H1 (cell line): ENCODE measurements around the gene COL5A1. TPM values are rescaled to one million over a fixed set of nuclear protein-coding genes. Genes with fewer than 3 reads are reported as not detected.

Experiments used
- CTCF ChIA-PET: fragments of 300-600 bp; sonication (Branson Sonifier 250); formaldehyde crosslinking; loops from one replicate; lab custom pipeline; 2021; ENCODE audit not compliant: partially characterized antibody; lab: Charles Lee
- POLR2A ChIA-PET: fragments of 300-600 bp; sonication (Branson Sonifier 250); formaldehyde crosslinking; loops from one replicate; lab custom pipeline; 2021; ENCODE audit warnings: inconsistent platforms; ENCODE audit not compliant: partially characterized antibody; lab: Charles Lee
- DNase-seq, 2 experiments: peaks; one replicate each; pipeline versions ENCODE4 v3.0.0 to v3.0.0-alpha.2; 2010 to 2022; ENCODE audit warnings: low spot score in 2 of 2, low read depth in 1 of 2, mixed read lengths in 1 of 2
- FAIRE-seq: peaks from 2 replicates; lab custom pipeline; 2011; peaks lifted over from hg19 to GRCh38; lab: Jason Lieb, UNC
- H2AFZ ChIP-seq: 2 replicates; pipeline ENCODE4 v1.8.1; 2012; ENCODE audit warnings: low read length, inconsistent platforms
- H2AK5ac ChIP-seq: 2 replicates; pipeline ENCODE4 v1.6.1; 2013; ENCODE audit warnings: low read depth, low read length
- H2BK120ac ChIP-seq: replicated peaks from 2 replicates; pipeline ENCODE3; 2013; ENCODE audit warnings: low read depth, low read length, inconsistent platforms
- H2BK12ac ChIP-seq: 2 replicates; pipeline ENCODE4 v1.6.1; 2013; ENCODE audit warnings: low read depth, low read length
- H2BK15ac ChIP-seq: 2 replicates; pipeline ENCODE4 v1.6.1; 2013; ENCODE audit warnings: low read length
- H2BK20ac ChIP-seq: 2 replicates; pipeline ENCODE4 v1.6.1; 2013; ENCODE audit warnings: low read length
- H2BK5ac ChIP-seq: 2 replicates; pipeline ENCODE4 v1.6.1; 2013; ENCODE audit warnings: low read depth, low read length
- H3K14ac ChIP-seq: 2 replicates; pipeline ENCODE4 v1.6.1; 2013; ENCODE audit warnings: inconsistent platforms; ENCODE audit not compliant: insufficient read length
- H3K18ac ChIP-seq: 2 replicates; pipeline ENCODE4 v1.6.1; 2013; ENCODE audit warnings: low read length; ENCODE audit errors: extremely low read depth
- H3K23ac ChIP-seq: 2 replicates; pipeline ENCODE4 v1.6.1; 2013; ENCODE audit warnings: inconsistent platforms; ENCODE audit not compliant: insufficient read length
- H3K23me2 ChIP-seq: 2 replicates; pipeline ENCODE4 v1.6.1; 2013; ENCODE audit warnings: low read depth, low read length
- H3K27ac ChIP-seq: 2 replicates; pipeline ENCODE4 v1.6.1; 2011; ENCODE audit warnings: low read depth, low read length, inconsistent platforms
- H3K27me3 ChIP-seq, 4 experiments: replicated peaks in 1 of 4; 1 replicate in 1 of 4; 2 replicates in 3 of 4; pipeline versions ENCODE4 v1.6.1 to v1.8.1; 2011 to 2013; ENCODE audit warnings: low read length in 3 of 4, mild to moderate bottlenecking in 3 of 4, inconsistent platforms in 2 of 4, mixed read lengths in 2 of 4, moderate library complexity in 1 of 4; ENCODE audit not compliant: control insufficient read depth in 3 of 4, insufficient read depth in 3 of 4; ENCODE audit errors: extremely low read depth in 1 of 4
- H3K36me3 ChIP-seq, 4 experiments: 2 replicates each; pipeline versions ENCODE4 v1.6.1 to v1.8.1; 2011 to 2013; ENCODE audit warnings: mild to moderate bottlenecking in 4 of 4, low read length in 3 of 4, moderate library complexity in 2 of 4, control low read depth in 1 of 4, inconsistent platforms in 1 of 4; ENCODE audit not compliant: insufficient read depth in 4 of 4, control insufficient read depth in 2 of 4
- H3K4ac ChIP-seq: replicated peaks from 2 replicates; pipeline ENCODE3; 2013; ENCODE audit warnings: low read length, low read depth, mixed read lengths, inconsistent platforms; ENCODE audit not compliant: insufficient read length
- H3K4me1 ChIP-seq, 4 experiments: replicated peaks in 1 of 4; 1 replicate in 1 of 4; 2 replicates in 3 of 4; pipeline versions ENCODE4 v1.6.1 to v1.8.1; 2011 to 2013; ENCODE audit warnings: low read length in 3 of 4, inconsistent platforms in 2 of 4, mixed read lengths in 1 of 4; ENCODE audit not compliant: insufficient read depth in 4 of 4, control insufficient read depth in 3 of 4
- H3K4me2 ChIP-seq, 2 experiments: 2 replicates each; pipeline versions ENCODE4 v1.6.1 to v1.8.1; 2011 to 2013; ENCODE audit warnings: low read depth in 2 of 2, low read length in 2 of 2, control low read depth in 1 of 2, inconsistent platforms in 1 of 2, mild to moderate bottlenecking in 1 of 2; ENCODE audit not compliant: insufficient read depth in 1 of 2
- H3K4me3 ChIP-seq, 4 experiments: fragments of 200-600, 300-600 bp in 1 of 4; sonication (generic), shearing (Covaris generic), sonication (Bioruptor Twin) in 1 of 4; 2 replicates each; pipeline versions ENCODE4 v1.5.1 to v1.8.1; 2011 to 2016; ENCODE audit warnings: low read length in 4 of 4, low read depth in 3 of 4, control low read depth in 2 of 4, inconsistent platforms in 2 of 4, mild to moderate bottlenecking in 2 of 4, mixed read lengths in 1 of 4, moderate library complexity in 1 of 4; ENCODE audit not compliant: insufficient read depth in 2 of 4; ENCODE audit errors: extremely low read depth in 1 of 4
- H3K56ac ChIP-seq: replicated peaks from 2 replicates; pipeline ENCODE3; 2013; ENCODE audit warnings: low read depth, mild to moderate bottlenecking, mixed read lengths, low read length, inconsistent platforms; ENCODE audit not compliant: insufficient read length
- H3K79me1 ChIP-seq: 2 replicates; pipeline ENCODE4 v1.6.1; 2013; ENCODE audit warnings: low read depth, low read length, control low read depth
- H3K79me2 ChIP-seq, 2 experiments: 2 replicates each; pipeline versions ENCODE4 v1.6.1 to v1.8.1; 2012 to 2013; ENCODE audit warnings: low read length in 2 of 2, mild to moderate bottlenecking in 2 of 2, inconsistent platforms in 1 of 2; ENCODE audit not compliant: insufficient read depth in 2 of 2, control insufficient read depth in 1 of 2
- H3K9ac ChIP-seq, 4 experiments: replicated peaks in 1 of 4; 1 replicate in 1 of 4; 2 replicates in 3 of 4; pipeline versions ENCODE4 v1.6.1 to v1.8.1; 2011 to 2013; ENCODE audit warnings: low read depth in 3 of 4, low read length in 3 of 4, control low read depth in 2 of 4, mild to moderate bottlenecking in 2 of 4, moderate library complexity in 2 of 4, inconsistent platforms in 1 of 4; ENCODE audit errors: extremely low read depth in 1 of 4
- H3K9me3 ChIP-seq, 2 experiments: 2 replicates each; pipeline versions ENCODE4 v1.6.1 to v1.8.1; 2012 to 2013; ENCODE audit warnings: mild to moderate bottlenecking in 2 of 2, moderate library complexity in 2 of 2, control low read depth in 1 of 2, inconsistent platforms in 1 of 2, low read depth in 1 of 2, low read length in 1 of 2, mixed read lengths in 1 of 2; ENCODE audit not compliant: insufficient read depth in 2 of 2
- H4K20me1 ChIP-seq, 2 experiments: replicated peaks in 1 of 2; 2 replicates each; pipeline versions ENCODE3 to v1.8.1; 2011 to 2013; ENCODE audit warnings: inconsistent platforms in 2 of 2, low read length in 2 of 2, mild to moderate bottlenecking in 1 of 2; ENCODE audit not compliant: insufficient read depth in 2 of 2, control insufficient read depth in 1 of 2
- H4K5ac ChIP-seq: 2 replicates; pipeline ENCODE4 v1.6.1; 2013; ENCODE audit warnings: low read length, low read depth, mixed read lengths, inconsistent platforms; ENCODE audit not compliant: insufficient read length
- H4K8ac ChIP-seq: 2 replicates; pipeline ENCODE4 v1.8.0; 2013; ENCODE audit warnings: mild to moderate bottlenecking, moderate library complexity, low read length, inconsistent platforms; ENCODE audit not compliant: insufficient read depth; ENCODE audit errors: extremely low read depth
- H4K91ac ChIP-seq: replicated peaks from 2 replicates; pipeline ENCODE3; 2013; ENCODE audit warnings: low read length, mixed read lengths, inconsistent platforms; ENCODE audit not compliant: insufficient read length
- KDM4A ChIP-seq: IDR thresholded peaks from one replicate; pipeline ENCODE4 v1.7.1; 2012; ENCODE audit warnings: low read depth, mild to moderate bottlenecking, moderate library complexity, low read length, inconsistent platforms; ENCODE audit not compliant: severe bottlenecking
- RBBP5 ChIP-seq: IDR thresholded peaks from 2 replicates; pipeline ENCODE4 v1.7.1; 2012; ENCODE audit warnings: low read depth, mild to moderate bottlenecking, inconsistent platforms, low read length, moderate library complexity, borderline replicate concordance
- SRF ChIP-seq: IDR thresholded peaks from 2 replicates; pipeline ENCODE4 v1.6.1; 2011; ENCODE audit warnings: mild to moderate bottlenecking, low read depth, low read length, moderate library complexity
- WGBS, 2 experiments: shearing (Covaris generic) in 1 of 2; methylation state at CpG; one replicate each; pipeline versions ENCODE4 v1.1.6 to v1.1.7; 2013 to 2015; ENCODE audit warnings: low lambda C conversion rate in 2 of 2, mixed read lengths in 2 of 2, inconsistent platforms in 1 of 2, low coverage in 1 of 2, missing lambda C conversion rate in 1 of 2; ENCODE audit not compliant: insufficient replicate concordance in 2 of 2, insufficient coverage in 1 of 2, insufficient read length in 1 of 2; ENCODE audit errors: extremely low coverage in 1 of 2, missing lambda C conversion rate in 1 of 2; 5-methylcytosine and 5-hydroxymethylcytosine counted together
- polyA plus RNA-seq, 7 experiments: library from polyadenylated mRNA; depleted of rRNA in 3 of 7; stranded (reverse) in 5 of 7; unstranded in 2 of 7; fragments of >200 nt in 5 of 7; fragments of 200-250 nt in 2 of 7; gene quantifications; 1 replicate in 5 of 7; 2 replicates in 1 of 7; 4 replicates in 1 of 7; pipeline versions ENCODE4 v1.2.1 to v1.2.3, GENCODE V29; 2011 to 2013; ENCODE audit warnings: missing spikeins in 2 of 7, mixed read lengths in 2 of 7
- total RNA-seq: library from RNA; stranded (reverse); fragmentation: NEBNext Ultra II Directional; extraction: Animal tissue kit (Norgen Biotek cat#: 25700); gene quantifications from 2 replicates; pipeline ENCODE4 v1.2.1, GENCODE V29; 2021

The COL5A1 gene
- total and polyA plus RNA-seq, 2 of the 8 experiments (the other 6 are each of a cell fraction or from before 2014, with no cell fraction given): 3.8 to 12.0 TPM

GRCh38 chr9:134641990-134642384 lies 384 bp downstream of the COL5A1 start:
- POLR2A ChIA-PET: no interaction called here

More at GRCh38 chr9:134641990-134642384, 384 bp downstream of the COL5A1 start:
- no peak overlapping the region for H3K14ac ChIP-seq
- no peak overlapping the region; the same call in 1 of the 2 replicates for H4K8ac ChIP-seq
- H3K4me2 ChIP-seq: peak overlapping the region; percentile 42 to 83
- peak overlapping the region; percentile 56 to 82 (median 62) for H3K4me3 ChIP-seq
- H3K9me3 ChIP-seq: no peaks in the 10 kb centered on the region
- peak; percentile 98 for TF ChIP-seq KDM4A
- no peak for TF ChIP-seq SRF
- peak; percentile 16; the same call in 1 of the 2 replicates for TF ChIP-seq RBBP5
- DNase-seq (no peak), FAIRE-seq (no peak)
- H4K91ac ChIP-seq: no peak overlapping the region
- WGBS, 2 experiments: 3% methylated on average over 10 of the region's 58 CpGs; no CpG with 5 or more reads in 1 of the 2 experiments
- no peaks in the 10 kb centered on the region; the same call in 1 of the 2 replicates for H3K23me2 ChIP-seq
- H4K20me1 ChIP-seq: peaks cover 0 to 7% of the 10 kb centered on the region in 2 experiments
- H2BK20ac ChIP-seq: no peak overlapping the region
- no peaks in the 10 kb centered on the region for H3K79me2 ChIP-seq
- no peak overlapping the region for H4K5ac ChIP-seq
- H3K23ac ChIP-seq: no peak overlapping the region
- no peak overlapping the region for H2BK15ac ChIP-seq
- CTCF ChIA-PET: interaction anchor here (0.6 to 2.0 kb wide), 2 partner anchors 11 to 194 kb away, joined by 3 to 12 read pairs; no protein-coding TSS in a partner anchor
- no peaks in the 10 kb centered on the region; the same call in 1 of the 2 replicates for H3K79me1 ChIP-seq
- H3K9ac ChIP-seq: no peak overlapping the region
- H3K4me1 ChIP-seq: peaks cover 0 to 39% (median 16%) of the 10 kb centered on the region in 4 experiments; a peak in 6 of 7 replicates
- no peak overlapping the region for H2AFZ ChIP-seq
- H2BK120ac ChIP-seq: no peak overlapping the region
- H3K27ac ChIP-seq: no peak overlapping the region
- H3K18ac ChIP-seq: no peak overlapping the region; the same call in 1 of the 2 replicates
- peaks cover 0 to 10% (median 7%) of the 10 kb centered on the region in 4 experiments; a peak in 5 of 7 replicates for H3K27me3 ChIP-seq
- H3K36me3 ChIP-seq: no peaks in the 10 kb centered on the region
- no peak overlapping the region for H2AK5ac ChIP-seq
- H3K4ac ChIP-seq: no peak overlapping the region
- H3K56ac ChIP-seq: no peak overlapping the region
- no peak overlapping the region for H2BK12ac ChIP-seq
- no peak overlapping the region for H2BK5ac ChIP-seq
